IMR-90 (cell line): ENCODE results near the gene SARS1. TPM values are rescaled to one million over a fixed set of nuclear protein-coding genes. Genes with fewer than 3 reads are reported as not detected.

Experiments used
- ATAC-seq: fragments of 200-7000 bp; cut with Tn5 transposase; 2 replicates; pipeline ENCODE4 v1.9.1; 2020; ENCODE audit warnings: low read depth, mild to moderate bottlenecking, moderate library complexity
- BruUV-seq: library from RNA; stranded (reverse); fragments of 400-500 nt; replicated peaks from 2 replicates; lab custom pipeline; 2021; lab: Mats Ljungman, UMichigan
- CTCF ChIA-PET: fragments of 300-600 bp; formaldehyde crosslinking; extraction: SDS; loops from one replicate; lab custom pipeline; 2021; ENCODE audit warnings: antibody characterized with exemption; lab: Yijun Ruan, JAX
- POLR2A ChIA-PET: fragments of 300-600 bp; sonication (Branson Sonifier 250); formaldehyde crosslinking; loops from one replicate; lab custom pipeline; 2022; ENCODE audit warnings: antibody characterized with exemption; ENCODE audit not compliant: unreplicated experiment; lab: Charles Lee
- DNase-seq: peaks from one replicate; pipeline ENCODE4 v3.0.0; 2013
- H2AFZ ChIP-seq: replicated peaks from 2 replicates; pipeline ENCODE3; 2013; ENCODE audit warnings: low read length, mild to moderate bottlenecking; ENCODE audit not compliant: poor library complexity
- H2AK5ac ChIP-seq: 2 replicates; pipeline ENCODE4 v1.6.1; 2013; ENCODE audit warnings: low read depth, low read length, inconsistent platforms
- H2AK9ac ChIP-seq: replicated peaks from 2 replicates; pipeline ENCODE3; 2013; ENCODE audit warnings: mild to moderate bottlenecking, low read depth, low read length, moderate library complexity; ENCODE audit not compliant: poor library complexity
- H2BK120ac ChIP-seq: 2 replicates; pipeline ENCODE4 v1.6.1; 2013; ENCODE audit warnings: low read depth, low read length, inconsistent platforms
- H2BK15ac ChIP-seq: 3 replicates; pipeline ENCODE4 v1.6.1; 2013; ENCODE audit warnings: low read depth, low read length, inconsistent platforms
- H2BK20ac ChIP-seq: 2 replicates; pipeline ENCODE4 v1.6.1; 2013; ENCODE audit warnings: low read depth, mild to moderate bottlenecking, inconsistent platforms, low read length, moderate library complexity
- H2BK5ac ChIP-seq: 2 replicates; pipeline ENCODE4 v1.6.1; 2013; ENCODE audit warnings: mild to moderate bottlenecking, low read depth, low read length, inconsistent platforms; ENCODE audit not compliant: poor library complexity, severe bottlenecking
- H3K14ac ChIP-seq: replicated peaks from 2 replicates; pipeline ENCODE4 v1.6.1; 2013; ENCODE audit warnings: low read depth, low read length, inconsistent platforms
- H3K18ac ChIP-seq: 2 replicates; pipeline ENCODE4 v1.6.1; 2013; ENCODE audit warnings: low read depth, low read length, control low read depth
- H3K23ac ChIP-seq: 2 replicates; pipeline ENCODE4 v1.6.1; 2013; ENCODE audit warnings: low read depth, low read length, inconsistent platforms
- H3K27ac ChIP-seq: 2 replicates; pipeline ENCODE4 v1.5.1; 2013; ENCODE audit warnings: mild to moderate bottlenecking, control low read depth, low read length; ENCODE audit not compliant: insufficient read depth
- H3K27me3 ChIP-seq: 2 replicates; pipeline ENCODE4 v1.6.1; 2013; ENCODE audit warnings: low read length; ENCODE audit not compliant: control insufficient read depth, insufficient read depth
- H3K36me3 ChIP-seq: 2 replicates; pipeline ENCODE4 v1.6.1; 2013; ENCODE audit warnings: low read length, mixed read lengths; ENCODE audit not compliant: control insufficient read depth, insufficient read depth
- H3K4ac ChIP-seq: 2 replicates; pipeline ENCODE4 v1.6.1; 2013; ENCODE audit warnings: low read depth, low read length, inconsistent platforms
- H3K4me1 ChIP-seq: 2 replicates; pipeline ENCODE4 v1.6.1; 2013; ENCODE audit warnings: low read length, mixed read lengths; ENCODE audit not compliant: control insufficient read depth, insufficient read depth
- H3K4me2 ChIP-seq: 2 replicates; pipeline ENCODE4 v1.6.1; 2013; ENCODE audit warnings: low read depth, mild to moderate bottlenecking, control low read depth, low read length, moderate library complexity
- H3K4me3 ChIP-seq: 2 replicates; pipeline ENCODE4 v1.5.1; 2013; ENCODE audit warnings: low read depth, mild to moderate bottlenecking, control low read depth, low read length, moderate library complexity; ENCODE audit not compliant: insufficient read depth
- H3K56ac ChIP-seq: 2 replicates; pipeline ENCODE4 v1.6.1; 2013; ENCODE audit warnings: low read length, inconsistent platforms; ENCODE audit not compliant: insufficient read depth; ENCODE audit errors: extremely low read depth
- H3K79me1 ChIP-seq, 2 experiments: 2 replicates each; pipeline ENCODE4 v1.6.1; 2013; ENCODE audit warnings: low read length in 2 of 2, inconsistent platforms in 1 of 2, low read depth in 1 of 2
- H3K9ac ChIP-seq: 2 replicates; pipeline ENCODE4 v1.6.1; 2013; ENCODE audit warnings: low read depth, low read length, control low read depth
- H3K9me1 ChIP-seq: 2 replicates; pipeline ENCODE4 v1.6.1; 2013; ENCODE audit warnings: low read length, inconsistent platforms; ENCODE audit not compliant: insufficient read depth
- H3K9me3 ChIP-seq: 2 replicates; pipeline ENCODE4 v1.6.1; 2013; ENCODE audit warnings: low read length; ENCODE audit not compliant: control insufficient read depth, insufficient read depth
- H4K20me1 ChIP-seq: 2 replicates; pipeline ENCODE4 v1.6.1; 2013; ENCODE audit warnings: low read length, inconsistent platforms; ENCODE audit not compliant: insufficient read depth
- H4K5ac ChIP-seq: 2 replicates; pipeline ENCODE4 v1.6.1; 2013; ENCODE audit warnings: mild to moderate bottlenecking, low read depth, low read length, control low read depth
- H4K8ac ChIP-seq, 2 experiments: 2 replicates each; pipeline ENCODE4 v1.6.1; 2013; ENCODE audit warnings: low read depth in 2 of 2, low read length in 2 of 2, control low read depth in 1 of 2, inconsistent platforms in 1 of 2
- H4K91ac ChIP-seq: 2 replicates; pipeline ENCODE4 v1.6.1; 2013; ENCODE audit warnings: low read depth, low read length, inconsistent platforms; ENCODE audit not compliant: insufficient read depth
- CHD1 ChIP-seq: IDR thresholded peaks from 2 replicates; pipeline ENCODE4 v1.6.1; 2012; ENCODE audit warnings: low read depth, low read length, improper control_type of control experiment
- FOS ChIP-seq: fragments of 150-350 bp; IDR thresholded peaks from 2 replicates; pipeline ENCODE4 v1.6.1; 2016; ENCODE audit warnings: low read depth, low read length
- MAFK ChIP-seq: IDR thresholded peaks from 2 replicates; pipeline ENCODE4 v1.6.1; 2012; ENCODE audit warnings: low read depth, low read length, improper control_type of control experiment
- MAZ ChIP-seq: IDR thresholded peaks from 2 replicates; pipeline ENCODE4 v1.6.1; 2012; ENCODE audit warnings: low read depth, mild to moderate bottlenecking, low read length, improper control_type of control experiment, moderate library complexity, borderline replicate concordance
- MXI1 ChIP-seq: IDR thresholded peaks from 2 replicates; pipeline ENCODE4 v1.6.1; 2012; ENCODE audit warnings: low read depth, mild to moderate bottlenecking, low read length, moderate library complexity, borderline replicate concordance
- NFE2L2 ChIP-seq: fragments of 150-350 bp; IDR thresholded peaks from 2 replicates; pipeline ENCODE4 v1.6.1; 2016; ENCODE audit warnings: low read depth, mild to moderate bottlenecking, low read length
- POLR2A ChIP-seq: IDR thresholded peaks from 2 replicates; pipeline ENCODE4 v1.6.1; 2012; ENCODE audit warnings: mild to moderate bottlenecking, low read depth, low read length
- RAD21 ChIP-seq: IDR thresholded peaks from 2 replicates; pipeline ENCODE4 v1.6.1; 2012; ENCODE audit warnings: low read length, improper control_type of control experiment
- RCOR1 ChIP-seq: IDR thresholded peaks from 2 replicates; pipeline ENCODE4 v1.6.1; 2012; ENCODE audit warnings: mild to moderate bottlenecking, low read length, improper control_type of control experiment; ENCODE audit not compliant: insufficient replicate concordance
- RFX5 ChIP-seq: IDR thresholded peaks from 2 replicates; pipeline ENCODE4 v1.8.0; 2012; ENCODE audit warnings: low read depth, mild to moderate bottlenecking, low read length, moderate library complexity
- SMC3 ChIP-seq: fragments of 150-350 bp; IDR thresholded peaks from 2 replicates; pipeline ENCODE4 v1.6.1; 2016; ENCODE audit warnings: low read depth, mild to moderate bottlenecking, antibody characterized with exemption, low read length, moderate library complexity
- WGBS, 2 experiments: methylation state at CpG; one replicate each; pipeline versions ENCODE4 v1.1.5 to v1.1.7; 2013; ENCODE audit warnings: missing lambda C conversion rate in 2 of 2; ENCODE audit not compliant: insufficient read length in 1 of 2; ENCODE audit errors: extremely low coverage in 2 of 2; 5-methylcytosine and 5-hydroxymethylcytosine counted together
- dilution Hi-C: fragments of 300-500 bp; cut with HindIII; formaldehyde crosslinking; loops from one replicate; pipeline ENCODE4 v1.14.3; 2018; ENCODE audit warnings: low sequenced_read_pairs; ENCODE audit not compliant: unreplicated experiment
- in situ Hi-C: fragments of 300-500 bp; cut with MboI; formaldehyde crosslinking; loops from 3 replicates; pipeline ENCODE4 v1.14.3; 2019; ENCODE audit warnings: low sequenced_read_pairs, inconsistent platforms, mixed read lengths
- intact Hi-C: fragments of 100-400 bp; cut with micrococcal nuclease; formaldehyde crosslinking; loops from 2 replicates; pipeline ENCODE4 v1.10.0; 2022
- polyA plus RNA-seq, 3 experiments: library from polyadenylated mRNA; depleted of rRNA; stranded (reverse); fragments of >200 nt; gene quantifications; 2 replicates each; pipeline ENCODE4 v1.2.3, GENCODE V29; 2012; ENCODE audit warnings: low replicate concordance in 1 of 3
- total RNA-seq: library from RNA; depleted of rRNA; stranded (reverse); fragments of >200 nt; gene quantifications from 2 replicates; pipeline ENCODE4 v1.2.3, GENCODE V29; 2012
- TF ChIP-seq, protein P1 (sequence below): fragments of 150-350 bp; IDR thresholded peaks from 2 replicates; pipeline ENCODE4 v1.6.1; 2016; ENCODE audit warnings: low read depth, mild to moderate bottlenecking, low read length, moderate library complexity, borderline replicate concordance
- TF ChIP-seq, protein P2 (sequence below): fragments of 150-350 bp; IDR thresholded peaks from 2 replicates; pipeline ENCODE4 v1.6.1; 2017; ENCODE audit warnings: mild to moderate bottlenecking, antibody characterized with exemption, low read length, low read depth
- TF ChIP-seq, protein P3 (sequence below): conservative IDR thresholded peaks from 2 replicates; pipeline ENCODE4 v1.5.1; 2012; ENCODE audit warnings: mild to moderate bottlenecking, low read depth, low read length, improper control_type of control experiment

SARS1 gene
- total and polyA plus RNA-seq, 2 of the 4 experiments (the other 2 are of a cell fraction): 231 to 348 TPM

DNA sequence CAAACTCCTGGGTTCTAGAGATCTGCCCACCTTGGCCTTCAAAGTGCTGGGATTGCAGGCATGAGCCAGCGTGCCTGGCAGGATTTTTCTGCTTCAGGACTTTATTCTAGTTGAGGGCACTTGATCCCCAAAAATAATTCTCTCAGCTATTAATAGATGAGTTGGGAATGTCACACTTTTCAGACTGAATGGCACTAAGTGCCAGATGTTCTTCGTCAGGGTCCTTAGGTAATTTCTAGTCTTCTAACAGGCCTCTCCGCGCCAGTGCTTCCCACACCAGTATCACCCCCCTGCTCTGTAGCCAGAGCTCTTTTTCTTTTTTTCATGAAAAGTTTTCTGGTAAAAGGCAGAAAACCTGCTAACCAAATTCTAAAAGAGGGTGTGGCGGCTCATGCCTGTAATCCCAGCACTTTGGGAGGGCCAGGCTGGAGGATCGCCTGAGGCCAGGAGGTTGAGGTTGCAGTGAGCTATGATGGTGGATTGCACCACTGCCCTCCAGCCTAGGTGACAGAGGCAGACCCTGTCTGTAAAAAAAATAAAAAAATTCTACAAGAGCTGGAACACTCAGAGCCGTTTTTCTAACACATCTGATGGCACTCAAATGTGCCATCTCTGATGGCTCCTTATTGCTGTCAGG lies 6.1 kb upstream of the SARS1 start:
- CTCF ChIA-PET: no interaction called here

More for the DNA sequence above, 6.1 kb upstream of the SARS1 start:
- POLR2A ChIA-PET: no interaction called here
- H3K27me3 ChIP-seq: no peaks in the 10 kb centered on the region
- H4K91ac ChIP-seq: no peak overlapping the region
- H4K20me1 ChIP-seq: no peaks in the 10 kb centered on the region
- H3K79me1 ChIP-seq: no peaks in the 10 kb centered on the region
- H3K56ac ChIP-seq: no peak overlapping the region
- H3K4me3 ChIP-seq: no peak overlapping the region
- H3K9me1 ChIP-seq: peaks cover 6% of the 10 kb centered on the region
- no TSS peak for BruUV-seq
- H2BK5ac ChIP-seq: no peak overlapping the region
- H2BK20ac ChIP-seq: no peak overlapping the region
- DNase-seq: no peak
- ATAC-seq: no peak
- H2BK15ac ChIP-seq: no peak overlapping the region
- H2AFZ ChIP-seq: no peak overlapping the region
- no peaks in the 10 kb centered on the region for H3K9me3 ChIP-seq
- no peak overlapping the region for H3K23ac ChIP-seq
- H3K4me2 ChIP-seq: no peak overlapping the region
- no peak overlapping the region for H2AK9ac ChIP-seq
- H3K4me1 ChIP-seq: peaks cover 6% of the 10 kb centered on the region
- in situ Hi-C loops (no loop called here), intact Hi-C loops (no loop called here), dilution Hi-C loops (loop anchor here (25.0 kb wide), 1 partner anchor 130 kb away; no protein-coding TSS in a partner anchor)
- H2BK120ac ChIP-seq: no peak overlapping the region
- H4K8ac ChIP-seq: no peak overlapping the region
- no peak overlapping the region for H2AK5ac ChIP-seq
- H3K27ac ChIP-seq: no peak overlapping the region
- no peaks in the 10 kb centered on the region for H3K36me3 ChIP-seq
- no peak overlapping the region for H3K14ac ChIP-seq
- no peak overlapping the region for H3K18ac ChIP-seq
- H3K4ac ChIP-seq: no peak overlapping the region
- H3K9ac ChIP-seq: no peak overlapping the region
- no CpG with 5 or more reads among the region's 7 CpGs for WGBS, 2 experiments
- TF ChIP-seq RFX5: no peak
- TF ChIP-seq RCOR1: no peak
- TF ChIP-seq MXI1: no peak
- TF ChIP-seq CHD1: no peak
- TF ChIP-seq MAFK: no peak
- no peak for TF ChIP-seq RAD21
- TF ChIP-seq SMC3: no peak
- TF ChIP-seq FOS: no peak
- TF ChIP-seq, protein P1, sequence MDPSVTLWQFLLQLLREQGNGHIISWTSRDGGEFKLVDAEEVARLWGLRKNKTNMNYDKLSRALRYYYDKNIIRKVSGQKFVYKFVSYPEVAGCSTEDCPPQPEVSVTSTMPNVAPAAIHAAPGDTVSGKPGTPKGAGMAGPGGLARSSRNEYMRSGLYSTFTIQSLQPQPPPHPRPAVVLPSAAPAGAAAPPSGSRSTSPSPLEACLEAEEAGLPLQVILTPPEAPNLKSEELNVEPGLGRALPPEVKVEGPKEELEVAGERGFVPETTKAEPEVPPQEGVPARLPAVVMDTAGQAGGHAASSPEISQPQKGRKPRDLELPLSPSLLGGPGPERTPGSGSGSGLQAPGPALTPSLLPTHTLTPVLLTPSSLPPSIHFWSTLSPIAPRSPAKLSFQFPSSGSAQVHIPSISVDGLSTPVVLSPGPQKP: no peak
- TF ChIP-seq, protein P2, sequence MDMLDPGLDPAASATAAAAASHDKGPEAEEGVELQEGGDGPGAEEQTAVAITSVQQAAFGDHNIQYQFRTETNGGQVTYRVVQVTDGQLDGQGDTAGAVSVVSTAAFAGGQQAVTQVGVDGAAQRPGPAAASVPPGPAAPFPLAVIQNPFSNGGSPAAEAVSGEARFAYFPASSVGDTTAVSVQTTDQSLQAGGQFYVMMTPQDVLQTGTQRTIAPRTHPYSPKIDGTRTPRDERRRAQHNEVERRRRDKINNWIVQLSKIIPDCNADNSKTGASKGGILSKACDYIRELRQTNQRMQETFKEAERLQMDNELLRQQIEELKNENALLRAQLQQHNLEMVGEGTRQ: no peak
- TF ChIP-seq POLR2A: no peak
- TF ChIP-seq NFE2L2: no peak
- TF ChIP-seq, protein P3, sequence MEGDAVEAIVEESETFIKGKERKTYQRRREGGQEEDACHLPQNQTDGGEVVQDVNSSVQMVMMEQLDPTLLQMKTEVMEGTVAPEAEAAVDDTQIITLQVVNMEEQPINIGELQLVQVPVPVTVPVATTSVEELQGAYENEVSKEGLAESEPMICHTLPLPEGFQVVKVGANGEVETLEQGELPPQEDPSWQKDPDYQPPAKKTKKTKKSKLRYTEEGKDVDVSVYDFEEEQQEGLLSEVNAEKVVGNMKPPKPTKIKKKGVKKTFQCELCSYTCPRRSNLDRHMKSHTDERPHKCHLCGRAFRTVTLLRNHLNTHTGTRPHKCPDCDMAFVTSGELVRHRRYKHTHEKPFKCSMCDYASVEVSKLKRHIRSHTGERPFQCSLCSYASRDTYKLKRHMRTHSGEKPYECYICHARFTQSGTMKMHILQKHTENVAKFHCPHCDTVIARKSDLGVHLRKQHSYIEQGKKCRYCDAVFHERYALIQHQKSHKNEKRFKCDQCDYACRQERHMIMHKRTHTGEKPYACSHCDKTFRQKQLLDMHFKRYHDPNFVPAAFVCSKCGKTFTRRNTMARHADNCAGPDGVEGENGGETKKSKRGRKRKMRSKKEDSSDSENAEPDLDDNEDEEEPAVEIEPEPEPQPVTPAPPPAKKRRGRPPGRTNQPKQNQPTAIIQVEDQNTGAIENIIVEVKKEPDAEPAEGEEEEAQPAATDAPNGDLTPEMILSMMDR: no peak
- TF ChIP-seq MAZ: no peak
- no peak overlapping the region for H4K5ac ChIP-seq
